Esophagus squamous epithelium (tissue), 4 donors: ENCODE data around the gene PTP4A2.
"Not testable (repeated sequence)": the region's sequence is repeated elsewhere in the genome, so short reads cannot be mapped to it uniquely, and the experiment has no call there.

Source experiments
- CTCF ChIP-seq, 6 experiments: fragments of 450-650 bp in 4 of 6; fragments of 200-600 bp in 2 of 6; sonication (generic) in 2 of 6; IDR thresholded peaks; one replicate each; pipeline ENCODE4 v1.5.1; 2016 to 2019; ENCODE audit warnings: antibody characterized with exemption in 6 of 6, mild to moderate bottlenecking in 4 of 6, moderate library complexity in 4 of 6
- POLR2A ChIP-seq, 4 donors: fragments of 450-650 bp; IDR thresholded peaks; one replicate each; pipeline ENCODE4 v1.6.1; 2017; ENCODE audit warnings: antibody characterized with exemption in 4 of 4, mild to moderate bottlenecking in 4 of 4, moderate library complexity in 3 of 4

GRCh38 chr1:31925824-31926223, 12.3 kb downstream of the PTP4A2 start:
- not testable (repeated sequence) for TF ChIP-seq CTCF, POLR2A (IDR thresholded peaks at IDR 0.05)
